GM23338 (cell line): Measurements from ENCODE around the gene TLE6. TPM values are rescaled to one million over a fixed set of nuclear protein-coding genes. Genes with fewer than 3 reads are reported as not detected.

Source experiments
- ATAC-seq: fragments of 200-7000 bp; cut with Tn5 transposase; 3 replicates; pipeline ENCODE4 v1.9.1; 2020
- DNase-seq: peaks from one replicate; pipeline ENCODE4 v3.0.0-alpha.2; 2015; ENCODE audit warnings: low spot score
- H2AFZ ChIP-seq: fragments of 200-600 bp; sonication (generic); 2 replicates; pipeline ENCODE4 v1.8.0; 2016; ENCODE audit warnings: antibody characterized with exemption, mild to moderate bottlenecking, moderate library complexity
- H3F3A ChIP-seq: fragments of 200-600 bp; sonication (generic); replicated peaks from 2 replicates; pipeline ENCODE4 v1.8.0; 2017; ENCODE audit warnings: antibody characterized with exemption, mixed run types, low read depth
- H3K27ac ChIP-seq: fragments of 200-600 bp; sonication (generic); 2 replicates; pipeline ENCODE4 v1.6.1; 2016; ENCODE audit warnings: low read depth
- H3K27me3 ChIP-seq: fragments of 200-600 bp; sonication (generic); 2 replicates; pipeline ENCODE4 v1.8.0; 2016; ENCODE audit warnings: mild to moderate bottlenecking, mixed run types, moderate library complexity; ENCODE audit not compliant: insufficient read depth
- H3K36me3 ChIP-seq: fragments of 200-600 bp; sonication (generic); 2 replicates; pipeline ENCODE4 v1.8.0; 2016; ENCODE audit warnings: mild to moderate bottlenecking; ENCODE audit not compliant: insufficient read depth
- H3K4me1 ChIP-seq: fragments of 200-600 bp; sonication (generic); 2 replicates; pipeline ENCODE4 v1.8.0; 2016; ENCODE audit warnings: mild to moderate bottlenecking, moderate library complexity; ENCODE audit not compliant: insufficient read depth
- H3K4me2 ChIP-seq: fragments of 200-600 bp; sonication (generic); 2 replicates; pipeline ENCODE4 v1.7.1; 2017; ENCODE audit warnings: mixed run types
- H3K4me3 ChIP-seq: fragments of 200-600 bp; sonication (generic); 2 replicates; pipeline ENCODE4 v1.6.1; 2016; ENCODE audit warnings: mixed run types
- H3K79me2 ChIP-seq: fragments of 200-600 bp; sonication (generic); replicated peaks from 2 replicates; pipeline ENCODE4 v1.8.0; 2017; ENCODE audit warnings: mild to moderate bottlenecking; ENCODE audit not compliant: insufficient read depth
- H3K9me2 ChIP-seq: fragments of 200-600 bp; sonication (generic); 2 replicates; pipeline ENCODE4 v1.8.0; 2017; ENCODE audit not compliant: insufficient read depth
- H4K20me1 ChIP-seq: fragments of 200-600 bp; sonication (generic); replicated peaks from 2 replicates; pipeline ENCODE4 v1.8.0; 2017; ENCODE audit warnings: mild to moderate bottlenecking; ENCODE audit not compliant: insufficient read depth
- H3K27ac Mint-ChIP-seq: 2 replicates; pipeline ENCODE4 v1.8.0; 2020; ENCODE audit warnings: inconsistent platforms, mild to moderate bottlenecking, moderate library complexity, mixed read lengths
- H3K27me3 Mint-ChIP-seq: 3 replicates; pipeline ENCODE4 v1.8.0; 2022; ENCODE audit warnings: low read depth, mild to moderate bottlenecking, moderate library complexity, mixed read lengths, inconsistent platforms; ENCODE audit not compliant: insufficient read depth, poor library complexity
- H3K36me3 Mint-ChIP-seq: 3 replicates; pipeline ENCODE4 v1.8.0; 2021; ENCODE audit warnings: low read depth, mild to moderate bottlenecking, inconsistent platforms, moderate library complexity, mixed read lengths
- H3K4me1 Mint-ChIP-seq: 3 replicates; pipeline ENCODE4 v1.8.0; 2020; ENCODE audit warnings: mild to moderate bottlenecking, inconsistent platforms, mixed read lengths
- H3K4me3 Mint-ChIP-seq: 3 replicates; pipeline ENCODE4 v1.8.0; 2021; ENCODE audit warnings: moderate library complexity, mild to moderate bottlenecking, inconsistent platforms, mixed read lengths
- H3K9me3 Mint-ChIP-seq: 3 replicates; pipeline ENCODE4 v1.8.0; 2020; ENCODE audit warnings: moderate library complexity, mild to moderate bottlenecking, inconsistent platforms, mixed read lengths
- CREB1 ChIP-seq: fragments of 250-450 bp; sonication (Bioruptor Pico); IDR thresholded peaks from 2 replicates; pipeline ENCODE4 v1.5.0; 2020; ENCODE audit warnings: low read depth, mild to moderate bottlenecking, moderate library complexity
- EZH2 ChIP-seq: fragments of 200-600 bp; sonication (generic); IDR thresholded peaks from one replicate; pipeline ENCODE4 v1.8.0; 2017; ENCODE audit warnings: antibody characterized with exemption, mild to moderate bottlenecking, low read depth; ENCODE audit not compliant: unreplicated experiment
- EZH2phosphoT487 ChIP-seq: fragments of 200-600 bp; sonication (generic); IDR thresholded peaks from one replicate; pipeline ENCODE4 v1.8.1; 2018; ENCODE audit warnings: antibody characterized with exemption; ENCODE audit not compliant: unreplicated experiment
- JUNB ChIP-seq: IDR thresholded peaks from one replicate; pipeline ENCODE4 v1.6.1; 2016; ENCODE audit warnings: antibody characterized with exemption; ENCODE audit not compliant: unreplicated experiment
- NANOG ChIP-seq: IDR thresholded peaks from 2 replicates; pipeline ENCODE4 v1.6.1; 2016; ENCODE audit warnings: antibody characterized with exemption, borderline replicate concordance
- POLR2AphosphoS5 ChIP-seq: IDR thresholded peaks from 2 replicates; pipeline ENCODE4 v1.6.1; 2016; ENCODE audit warnings: antibody characterized with exemption, low read depth
- STAT1 ChIP-seq: IDR thresholded peaks from one replicate; pipeline ENCODE4 v1.6.1; 2016; ENCODE audit warnings: antibody characterized with exemption; ENCODE audit not compliant: unreplicated experiment
- ZNF114 ChIP-seq: fragments of 250-450 bp; sonication (Bioruptor Pico); IDR thresholded peaks from 2 replicates; pipeline ENCODE4 v1.5.0; 2020; ENCODE audit warnings: mild to moderate bottlenecking, moderate library complexity
- ZNF331 ChIP-seq: fragments of 250-450 bp; sonication (Bioruptor Pico); IDR thresholded peaks from 2 replicates; pipeline ENCODE4 v1.5.0; 2020; ENCODE audit warnings: low read depth, mild to moderate bottlenecking, moderate library complexity
- polyA plus RNA-seq: library from polyadenylated mRNA; unstranded; fragments of >200 nt; fragmentation: Nextera tagmentation; extraction: Ambion mirVana; gene quantifications from 2 replicates; pipeline ENCODE4 v1.2.1, GENCODE V29; 2016
- total RNA-seq: library from RNA; depleted of rRNA; stranded (reverse); fragments of >200 nt; shearing (Covaris generic); gene quantifications from 2 replicates; pipeline ENCODE4 v1.2.3, GENCODE V29; 2014
- TF ChIP-seq, protein P1 (sequence below): fragments of 250-450 bp; sonication (Bioruptor Pico); IDR thresholded peaks from 2 replicates; pipeline ENCODE4 v1.5.0; 2020; ENCODE audit warnings: mild to moderate bottlenecking, moderate library complexity
- TF ChIP-seq, protein P2 (sequence below): IDR thresholded peaks from one replicate; pipeline ENCODE4 v1.6.1; 2018; ENCODE audit warnings: antibody characterized with exemption; ENCODE audit not compliant: unreplicated experiment
- TF ChIP-seq, protein P3 (sequence below): IDR thresholded peaks from 2 replicates; pipeline ENCODE4 v1.6.1; 2016; ENCODE audit warnings: antibody characterized with exemption
- TF ChIP-seq, protein P4 (sequence below), 2 experiments: fragments of 200-600 bp in 1 of 2; sonication (generic) in 1 of 2; conservative IDR thresholded peaks; 2 replicates each; pipeline versions ENCODE4 v1.5.1 to v1.6.1; 2016 to 2017; ENCODE audit warnings: antibody characterized with exemption in 2 of 2, low read depth in 2 of 2, mild to moderate bottlenecking in 2 of 2, moderate library complexity in 1 of 2

Gene TLE6
- total and polyA plus RNA-seq, 2 experiments from 2014 or later, result 2.4 TPM

DNA sequence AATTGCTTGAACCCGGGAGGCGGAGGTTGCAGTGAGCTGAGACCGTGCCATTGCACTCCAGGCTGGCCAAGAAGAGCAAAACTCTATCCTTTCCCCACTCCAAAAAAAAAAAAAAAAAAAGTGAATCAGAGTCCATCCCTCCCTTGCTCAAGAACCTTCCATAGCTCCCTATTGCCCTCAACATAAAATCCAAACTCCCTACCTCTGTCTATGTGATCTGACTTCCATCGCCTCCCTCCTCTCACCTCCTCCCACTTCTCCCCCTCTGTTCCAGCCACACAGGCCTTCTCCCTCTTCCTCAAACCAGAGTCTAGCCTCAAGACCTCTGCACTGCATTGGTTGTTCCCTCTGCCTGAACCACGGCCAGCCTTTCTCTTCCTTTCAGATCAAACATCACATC, 61.8 kb downstream of the TLE6 start:
- Mint-ChIP-seq H3K4me1 (peaks cover 25% of the 10 kb centered on the region), H3K9me3 (peaks cover 3% of the 10 kb centered on the region; the same call in 1 of the 3 replicates), H3K36me3 (no peaks in the 10 kb centered on the region; the same call in 2 of the 3 replicates), H3K27me3 (peaks cover 37% of the 10 kb centered on the region), H3K27ac (no peak overlapping the region), H3K4me3 (no peak overlapping the region; the same call in 2 of the 3 replicates)
- ATAC-seq, result no peak
- H3F3A ChIP-seq, result peaks cover 22% of the 10 kb centered on the region
- no peaks in the 10 kb centered on the region for H4K20me1 ChIP-seq
- DNase-seq, result no peak
- TF ChIP-seq CREB1 (CRISPR knock-in tag) (no peak), STAT1 (no peak), JUNB (no peak), POLR2AphosphoS5 (no peak), EZH2 (no peak), ZNF114 (CRISPR knock-in tag) (no peak), NANOG (no peak), ZNF331 (no peak), EZH2phosphoT487 (no peak)
- TF ChIP-seq, protein P1, sequence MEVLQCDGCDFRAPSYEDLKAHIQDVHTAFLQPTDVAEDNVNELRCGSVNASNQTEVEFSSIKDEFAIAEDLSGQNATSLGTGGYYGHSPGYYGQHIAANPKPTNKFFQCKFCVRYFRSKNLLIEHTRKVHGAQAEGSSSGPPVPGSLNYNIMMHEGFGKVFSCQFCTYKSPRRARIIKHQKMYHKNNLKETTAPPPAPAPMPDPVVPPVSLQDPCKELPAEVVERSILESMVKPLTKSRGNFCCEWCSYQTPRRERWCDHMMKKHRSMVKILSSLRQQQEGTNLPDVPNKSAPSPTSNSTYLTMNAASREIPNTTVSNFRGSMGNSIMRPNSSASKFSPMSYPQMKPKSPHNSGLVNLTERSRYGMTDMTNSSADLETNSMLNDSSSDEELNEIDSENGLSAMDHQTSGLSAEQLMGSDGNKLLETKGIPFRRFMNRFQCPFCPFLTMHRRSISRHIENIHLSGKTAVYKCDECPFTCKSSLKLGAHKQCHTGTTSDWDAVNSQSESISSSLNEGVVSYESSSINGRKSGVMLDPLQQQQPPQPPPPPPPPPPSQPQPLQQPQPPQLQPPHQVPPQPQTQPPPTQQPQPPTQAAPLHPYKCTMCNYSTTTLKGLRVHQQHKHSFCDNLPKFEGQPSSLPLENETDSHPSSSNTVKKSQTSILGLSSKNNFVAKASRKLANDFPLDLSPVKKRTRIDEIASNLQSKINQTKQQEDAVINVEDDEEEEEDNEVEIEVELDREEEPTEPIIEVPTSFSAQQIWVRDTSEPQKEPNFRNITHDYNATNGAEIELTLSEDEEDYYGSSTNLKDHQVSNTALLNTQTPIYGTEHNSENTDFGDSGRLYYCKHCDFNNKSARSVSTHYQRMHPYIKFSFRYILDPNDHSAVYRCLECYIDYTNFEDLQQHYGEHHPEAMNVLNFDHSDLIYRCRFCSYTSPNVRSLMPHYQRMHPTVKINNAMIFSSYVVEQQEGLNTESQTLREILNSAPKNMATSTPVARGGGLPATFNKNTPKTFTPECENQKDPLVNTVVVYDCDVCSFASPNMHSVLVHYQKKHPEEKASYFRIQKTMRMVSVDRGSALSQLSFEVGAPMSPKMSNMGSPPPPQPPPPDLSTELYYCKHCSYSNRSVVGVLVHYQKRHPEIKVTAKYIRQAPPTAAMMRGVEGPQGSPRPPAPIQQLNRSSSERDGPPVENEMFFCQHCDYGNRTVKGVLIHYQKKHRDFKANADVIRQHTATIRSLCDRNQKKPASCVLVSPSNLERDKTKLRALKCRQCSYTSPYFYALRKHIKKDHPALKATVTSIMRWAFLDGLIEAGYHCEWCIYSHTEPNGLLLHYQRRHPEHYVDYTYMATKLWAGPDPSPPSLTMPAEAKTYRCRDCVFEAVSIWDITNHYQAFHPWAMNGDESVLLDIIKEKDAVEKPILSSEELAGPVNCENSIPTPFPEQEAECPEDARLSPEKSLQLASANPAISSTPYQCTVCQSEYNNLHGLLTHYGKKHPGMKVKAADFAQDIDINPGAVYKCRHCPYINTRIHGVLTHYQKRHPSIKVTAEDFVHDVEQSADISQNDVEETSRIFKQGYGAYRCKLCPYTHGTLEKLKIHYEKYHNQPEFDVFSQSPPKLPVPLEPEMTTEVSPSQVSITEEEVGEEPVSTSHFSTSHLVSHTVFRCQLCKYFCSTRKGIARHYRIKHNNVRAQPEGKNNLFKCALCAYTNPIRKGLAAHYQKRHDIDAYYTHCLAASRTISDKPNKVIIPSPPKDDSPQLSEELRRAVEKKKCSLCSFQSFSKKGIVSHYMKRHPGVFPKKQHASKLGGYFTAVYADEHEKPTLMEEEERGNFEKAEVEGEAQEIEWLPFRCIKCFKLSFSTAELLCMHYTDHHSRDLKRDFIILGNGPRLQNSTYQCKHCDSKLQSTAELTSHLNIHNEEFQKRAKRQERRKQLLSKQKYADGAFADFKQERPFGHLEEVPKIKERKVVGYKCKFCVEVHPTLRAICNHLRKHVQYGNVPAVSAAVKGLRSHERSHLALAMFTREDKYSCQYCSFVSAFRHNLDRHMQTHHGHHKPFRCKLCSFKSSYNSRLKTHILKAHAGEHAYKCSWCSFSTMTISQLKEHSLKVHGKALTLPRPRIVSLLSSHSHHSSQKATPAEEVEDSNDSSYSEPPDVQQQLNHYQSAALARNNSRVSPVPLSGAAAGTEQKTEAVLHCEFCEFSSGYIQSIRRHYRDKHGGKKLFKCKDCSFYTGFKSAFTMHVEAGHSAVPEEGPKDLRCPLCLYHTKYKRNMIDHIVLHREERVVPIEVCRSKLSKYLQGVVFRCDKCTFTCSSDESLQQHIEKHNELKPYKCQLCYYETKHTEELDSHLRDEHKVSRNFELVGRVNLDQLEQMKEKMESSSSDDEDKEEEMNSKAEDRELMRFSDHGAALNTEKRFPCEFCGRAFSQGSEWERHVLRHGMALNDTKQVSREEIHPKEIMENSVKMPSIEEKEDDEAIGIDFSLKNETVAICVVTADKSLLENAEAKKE, result no peak
- TF ChIP-seq, protein P2, sequence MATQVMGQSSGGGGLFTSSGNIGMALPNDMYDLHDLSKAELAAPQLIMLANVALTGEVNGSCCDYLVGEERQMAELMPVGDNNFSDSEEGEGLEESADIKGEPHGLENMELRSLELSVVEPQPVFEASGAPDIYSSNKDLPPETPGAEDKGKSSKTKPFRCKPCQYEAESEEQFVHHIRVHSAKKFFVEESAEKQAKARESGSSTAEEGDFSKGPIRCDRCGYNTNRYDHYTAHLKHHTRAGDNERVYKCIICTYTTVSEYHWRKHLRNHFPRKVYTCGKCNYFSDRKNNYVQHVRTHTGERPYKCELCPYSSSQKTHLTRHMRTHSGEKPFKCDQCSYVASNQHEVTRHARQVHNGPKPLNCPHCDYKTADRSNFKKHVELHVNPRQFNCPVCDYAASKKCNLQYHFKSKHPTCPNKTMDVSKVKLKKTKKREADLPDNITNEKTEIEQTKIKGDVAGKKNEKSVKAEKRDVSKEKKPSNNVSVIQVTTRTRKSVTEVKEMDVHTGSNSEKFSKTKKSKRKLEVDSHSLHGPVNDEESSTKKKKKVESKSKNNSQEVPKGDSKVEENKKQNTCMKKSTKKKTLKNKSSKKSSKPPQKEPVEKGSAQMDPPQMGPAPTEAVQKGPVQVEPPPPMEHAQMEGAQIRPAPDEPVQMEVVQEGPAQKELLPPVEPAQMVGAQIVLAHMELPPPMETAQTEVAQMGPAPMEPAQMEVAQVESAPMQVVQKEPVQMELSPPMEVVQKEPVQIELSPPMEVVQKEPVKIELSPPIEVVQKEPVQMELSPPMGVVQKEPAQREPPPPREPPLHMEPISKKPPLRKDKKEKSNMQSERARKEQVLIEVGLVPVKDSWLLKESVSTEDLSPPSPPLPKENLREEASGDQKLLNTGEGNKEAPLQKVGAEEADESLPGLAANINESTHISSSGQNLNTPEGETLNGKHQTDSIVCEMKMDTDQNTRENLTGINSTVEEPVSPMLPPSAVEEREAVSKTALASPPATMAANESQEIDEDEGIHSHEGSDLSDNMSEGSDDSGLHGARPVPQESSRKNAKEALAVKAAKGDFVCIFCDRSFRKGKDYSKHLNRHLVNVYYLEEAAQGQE, result no peak
- TF ChIP-seq, protein P3, sequence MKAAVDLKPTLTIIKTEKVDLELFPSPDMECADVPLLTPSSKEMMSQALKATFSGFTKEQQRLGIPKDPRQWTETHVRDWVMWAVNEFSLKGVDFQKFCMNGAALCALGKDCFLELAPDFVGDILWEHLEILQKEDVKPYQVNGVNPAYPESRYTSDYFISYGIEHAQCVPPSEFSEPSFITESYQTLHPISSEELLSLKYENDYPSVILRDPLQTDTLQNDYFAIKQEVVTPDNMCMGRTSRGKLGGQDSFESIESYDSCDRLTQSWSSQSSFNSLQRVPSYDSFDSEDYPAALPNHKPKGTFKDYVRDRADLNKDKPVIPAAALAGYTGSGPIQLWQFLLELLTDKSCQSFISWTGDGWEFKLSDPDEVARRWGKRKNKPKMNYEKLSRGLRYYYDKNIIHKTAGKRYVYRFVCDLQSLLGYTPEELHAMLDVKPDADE, result no peak
- TF ChIP-seq, protein P4, sequence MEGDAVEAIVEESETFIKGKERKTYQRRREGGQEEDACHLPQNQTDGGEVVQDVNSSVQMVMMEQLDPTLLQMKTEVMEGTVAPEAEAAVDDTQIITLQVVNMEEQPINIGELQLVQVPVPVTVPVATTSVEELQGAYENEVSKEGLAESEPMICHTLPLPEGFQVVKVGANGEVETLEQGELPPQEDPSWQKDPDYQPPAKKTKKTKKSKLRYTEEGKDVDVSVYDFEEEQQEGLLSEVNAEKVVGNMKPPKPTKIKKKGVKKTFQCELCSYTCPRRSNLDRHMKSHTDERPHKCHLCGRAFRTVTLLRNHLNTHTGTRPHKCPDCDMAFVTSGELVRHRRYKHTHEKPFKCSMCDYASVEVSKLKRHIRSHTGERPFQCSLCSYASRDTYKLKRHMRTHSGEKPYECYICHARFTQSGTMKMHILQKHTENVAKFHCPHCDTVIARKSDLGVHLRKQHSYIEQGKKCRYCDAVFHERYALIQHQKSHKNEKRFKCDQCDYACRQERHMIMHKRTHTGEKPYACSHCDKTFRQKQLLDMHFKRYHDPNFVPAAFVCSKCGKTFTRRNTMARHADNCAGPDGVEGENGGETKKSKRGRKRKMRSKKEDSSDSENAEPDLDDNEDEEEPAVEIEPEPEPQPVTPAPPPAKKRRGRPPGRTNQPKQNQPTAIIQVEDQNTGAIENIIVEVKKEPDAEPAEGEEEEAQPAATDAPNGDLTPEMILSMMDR (conservative IDR thresholded peaks at IDR 0.05; ENCODE audit: low read depth in 2 of 2), result no peak
- no peaks in the 10 kb centered on the region for H3K79me2 ChIP-seq
- H3K27me3 ChIP-seq, result peaks cover 24% of the 10 kb centered on the region
- H3K4me2 ChIP-seq, result no peak overlapping the region
- no peaks in the 10 kb centered on the region for H3K9me2 ChIP-seq
- peaks cover 18% of the 10 kb centered on the region for H3K4me1 ChIP-seq
- no peak overlapping the region for H3K27ac ChIP-seq
- no peak overlapping the region for H2AFZ ChIP-seq
- no peaks in the 10 kb centered on the region for H3K36me3 ChIP-seq
- H3K4me3 ChIP-seq, result no peak overlapping the region
